Liver (tissue), 3 donors: Measurements from ENCODE around the gene COL23A1.

Source experiments
- CTCF ChIP-seq: fragments of 150-350 bp; IDR thresholded peaks from 2 replicates; pipeline ENCODE4 v1.5.1; 2017; ENCODE audit warnings: improper control_type of control experiment, low read depth, low read length; ENCODE audit not compliant: missing input control
- EGR1 ChIP-seq, 2 donors: IDR thresholded peaks; 2 replicates each; pipeline ENCODE4 v1.6.1; 2016 to 2018; ENCODE audit warnings: antibody characterized with exemption in 2 of 2, low read depth in 2 of 2
- FOXA2 ChIP-seq: IDR thresholded peaks from 2 replicates; pipeline ENCODE4 v1.6.1; 2016; ENCODE audit warnings: antibody characterized with exemption
- GABPA ChIP-seq, 2 donors: IDR thresholded peaks in 1 of 2; conservative IDR thresholded peaks in 1 of 2; 2 replicates each; pipeline ENCODE4 v1.6.1; 2016; ENCODE audit warnings: antibody characterized with exemption in 2 of 2, mild to moderate bottlenecking in 1 of 2, moderate library complexity in 1 of 2
- HNF4A ChIP-seq, 2 donors: conservative IDR thresholded peaks; 2 replicates each; pipeline ENCODE4 v1.6.1; 2016; ENCODE audit warnings: antibody characterized with exemption in 2 of 2, mild to moderate bottlenecking in 2 of 2
- RAD21 ChIP-seq, 2 donors: IDR thresholded peaks; 2 replicates each; pipeline ENCODE4 v1.6.1; 2016; ENCODE audit warnings: antibody characterized with exemption in 2 of 2, mild to moderate bottlenecking in 2 of 2
- REST ChIP-seq: IDR thresholded peaks from 2 replicates; pipeline ENCODE4 v1.6.1; 2016; ENCODE audit warnings: antibody characterized with exemption, mild to moderate bottlenecking
- RXRA ChIP-seq, 2 donors: IDR thresholded peaks; 2 replicates each; pipeline ENCODE4 v1.6.1; 2017 to 2018; ENCODE audit warnings: antibody characterized with exemption in 2 of 2, mild to moderate bottlenecking in 1 of 2
- SP1 ChIP-seq: IDR thresholded peaks from 2 replicates; pipeline ENCODE4 v1.6.1; 2018; ENCODE audit warnings: antibody characterized with exemption, mild to moderate bottlenecking
- YY1 ChIP-seq: IDR thresholded peaks from 2 replicates; pipeline ENCODE4 v1.6.1; 2016; ENCODE audit warnings: antibody characterized with exemption, mild to moderate bottlenecking
- TF ChIP-seq, protein P1 (sequence below): IDR thresholded peaks from 2 replicates; pipeline ENCODE4 v1.6.1; 2016; ENCODE audit warnings: antibody characterized with exemption
- TF ChIP-seq, protein P2 (sequence below): IDR thresholded peaks from 2 replicates; pipeline ENCODE4 v1.6.1; 2016; ENCODE audit warnings: antibody characterized with exemption
- TF ChIP-seq, protein P3 (sequence below): IDR thresholded peaks from 2 replicates; pipeline ENCODE4 v1.6.1; 2016; ENCODE audit warnings: antibody characterized with exemption
- donor health status: healthy.
- donor health status: healthy.

DNA sequence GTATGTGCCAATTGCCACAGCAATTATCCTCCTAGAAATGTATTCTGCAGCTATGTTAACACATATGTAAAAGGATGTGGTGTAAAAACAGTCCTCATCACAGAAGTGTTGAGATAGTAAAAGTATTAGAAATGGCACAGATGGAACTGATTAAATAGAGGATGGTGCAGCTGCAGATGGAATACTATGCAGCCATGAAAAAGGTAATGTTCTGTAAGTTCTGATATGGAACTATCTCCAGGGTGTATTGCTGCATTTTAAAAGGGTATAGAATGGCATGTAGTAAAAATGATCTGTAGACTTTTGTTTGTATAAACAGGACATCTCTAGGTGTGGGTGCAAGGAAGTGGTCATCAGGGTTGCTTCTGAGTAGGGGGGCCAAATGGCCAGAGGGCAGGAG, 294.6 kb downstream of the COL23A1 start:
- TF ChIP-seq CTCF: no peak
- TF ChIP-seq SP1: no peak
- TF ChIP-seq, protein P1, sequence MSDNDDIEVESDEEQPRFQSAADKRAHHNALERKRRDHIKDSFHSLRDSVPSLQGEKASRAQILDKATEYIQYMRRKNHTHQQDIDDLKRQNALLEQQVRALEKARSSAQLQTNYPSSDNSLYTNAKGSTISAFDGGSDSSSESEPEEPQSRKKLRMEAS: no peak
- TF ChIP-seq, protein P2, sequence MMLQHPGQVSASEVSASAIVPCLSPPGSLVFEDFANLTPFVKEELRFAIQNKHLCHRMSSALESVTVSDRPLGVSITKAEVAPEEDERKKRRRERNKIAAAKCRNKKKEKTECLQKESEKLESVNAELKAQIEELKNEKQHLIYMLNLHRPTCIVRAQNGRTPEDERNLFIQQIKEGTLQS: no peak
- TF ChIP-seq RAD21 (IDR thresholded peaks at IDR 0.05): no peak
- TF ChIP-seq YY1: no peak
- no peak for TF ChIP-seq GABPA (IDR thresholded peaks at IDR 0.05 in 1 of 2, conservative IDR thresholded peaks at IDR 0.05 in 1 of 2)
- no peak for TF ChIP-seq RXRA (IDR thresholded peaks at IDR 0.05)
- TF ChIP-seq, protein P3, sequence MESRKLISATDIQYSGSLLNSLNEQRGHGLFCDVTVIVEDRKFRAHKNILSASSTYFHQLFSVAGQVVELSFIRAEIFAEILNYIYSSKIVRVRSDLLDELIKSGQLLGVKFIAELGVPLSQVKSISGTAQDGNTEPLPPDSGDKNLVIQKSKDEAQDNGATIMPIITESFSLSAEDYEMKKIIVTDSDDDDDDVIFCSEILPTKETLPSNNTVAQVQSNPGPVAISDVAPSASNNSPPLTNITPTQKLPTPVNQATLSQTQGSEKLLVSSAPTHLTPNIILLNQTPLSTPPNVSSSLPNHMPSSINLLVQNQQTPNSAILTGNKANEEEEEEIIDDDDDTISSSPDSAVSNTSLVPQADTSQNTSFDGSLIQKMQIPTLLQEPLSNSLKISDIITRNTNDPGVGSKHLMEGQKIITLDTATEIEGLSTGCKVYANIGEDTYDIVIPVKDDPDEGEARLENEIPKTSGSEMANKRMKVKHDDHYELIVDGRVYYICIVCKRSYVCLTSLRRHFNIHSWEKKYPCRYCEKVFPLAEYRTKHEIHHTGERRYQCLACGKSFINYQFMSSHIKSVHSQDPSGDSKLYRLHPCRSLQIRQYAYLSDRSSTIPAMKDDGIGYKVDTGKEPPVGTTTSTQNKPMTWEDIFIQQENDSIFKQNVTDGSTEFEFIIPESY: no peak
- no peak for TF ChIP-seq FOXA2
- TF ChIP-seq HNF4A (conservative IDR thresholded peaks at IDR 0.05): no peak
- TF ChIP-seq EGR1 (IDR thresholded peaks at IDR 0.05; ENCODE audit: low read depth in 2 of 2): no peak
- no peak for TF ChIP-seq REST
